CD4-positive, CD25-positive, alpha-beta regulatory T cell (primary cell): ENCODE results near the gene TRIP12. TPM values are rescaled to one million over a fixed set of nuclear protein-coding genes. Genes with fewer than 3 reads are reported as not detected.
A peak's percentile ranks its signal among the peaks of the same experiment; 100 is the strongest.
"Not testable (repeated sequence)": the region's sequence is repeated elsewhere in the genome, so short reads cannot be mapped to it uniquely, and the experiment has no call there.

Experiments
- ATAC-seq, 2 donors: fragments of 150-1000 bp; cut with Tn5 transposase; one replicate each; pipeline ENCODE4 v1.10.0; 2021; ENCODE audit warnings: low read depth in 2 of 2, moderate number of reproducible peaks in 2 of 2, moderate library complexity in 1 of 2
- DNase-seq, 3 donors: peaks; one replicate each; pipeline versions ENCODE4 v3.0.0 to v3.0.0-alpha.2; 2012 to 2022; ENCODE audit warnings: mixed read lengths in 1 of 3
- H3K27ac ChIP-seq: one replicate; pipeline ENCODE4 v1.7.0; 2013; ENCODE audit warnings: mild to moderate bottlenecking, low read length; ENCODE audit not compliant: insufficient read depth, poor library complexity, severe bottlenecking
- H3K27me3 ChIP-seq: one replicate; pipeline ENCODE4 v1.7.0; 2013; ENCODE audit warnings: low read length; ENCODE audit not compliant: control insufficient read depth, insufficient read depth
- H3K36me3 ChIP-seq: one replicate; pipeline ENCODE4 v1.7.0; 2013; ENCODE audit warnings: mild to moderate bottlenecking, low read length, moderate library complexity; ENCODE audit not compliant: control insufficient read depth, insufficient read depth
- H3K4me1 ChIP-seq: 2 replicates; pipeline ENCODE4 v1.7.0; 2013; ENCODE audit warnings: mild to moderate bottlenecking, low read length; ENCODE audit not compliant: insufficient read depth, control insufficient read depth, poor library complexity, severe bottlenecking
- H3K4me3 ChIP-seq: one replicate; pipeline ENCODE4 v1.7.0; 2013; ENCODE audit warnings: low read depth, mild to moderate bottlenecking, low read length, moderate library complexity
- H3K9me3 ChIP-seq, 2 experiments: 1 replicate in 1 of 2; 2 replicates in 1 of 2; pipeline ENCODE4 v1.7.0; 2013; ENCODE audit warnings: low read length in 2 of 2, mild to moderate bottlenecking in 1 of 2, moderate library complexity in 1 of 2; ENCODE audit not compliant: control insufficient read depth in 2 of 2
- H3K27ac Mint-ChIP-seq, 3 donors: one replicate each; pipeline ENCODE4 v1.8.0; 2020 to 2022; ENCODE audit warnings: mild to moderate bottlenecking in 3 of 3, mixed read lengths in 3 of 3, moderate library complexity in 2 of 3
- H3K27me3 Mint-ChIP-seq: one replicate; pipeline ENCODE4 v1.8.0; 2022; ENCODE audit warnings: mild to moderate bottlenecking, mixed read lengths
- H3K36me3 Mint-ChIP-seq: one replicate; pipeline ENCODE4 v1.8.0; 2020; ENCODE audit warnings: mixed read lengths
- H3K4me1 Mint-ChIP-seq, 4 donors: one replicate each; pipeline ENCODE4 v1.8.0; 2020 to 2022; ENCODE audit warnings: mixed read lengths in 4 of 4, mild to moderate bottlenecking in 1 of 4
- H3K4me3 Mint-ChIP-seq, 4 donors: one replicate each; pipeline ENCODE4 v1.8.0; 2020 to 2022; ENCODE audit warnings: mild to moderate bottlenecking in 4 of 4, mixed read lengths in 4 of 4, moderate library complexity in 3 of 4
- H3K9me3 Mint-ChIP-seq, 7 donors: one replicate each; pipeline ENCODE4 v1.8.0; 2020 to 2022; ENCODE audit warnings: mixed read lengths in 7 of 7, mild to moderate bottlenecking in 3 of 7, moderate library complexity in 2 of 7
- polyA plus RNA-seq, 4 donors: library from polyadenylated mRNA; unstranded; fragments of 300-500 nt; fragmentation: Illumina TruSeq; gene quantifications; one replicate each; pipeline ENCODE4 v1.2.3, GENCODE V29; 2021
- total RNA-seq: library from RNA; stranded (reverse); gene quantifications from one replicate; pipeline ENCODE4 v1.2.3, GENCODE V29; 2022

Gene TRIP12
- total and polyA plus RNA-seq, 5 donors from 2014 or later, result 40.5 to 216 (median 48.3) TPM

DNA sequence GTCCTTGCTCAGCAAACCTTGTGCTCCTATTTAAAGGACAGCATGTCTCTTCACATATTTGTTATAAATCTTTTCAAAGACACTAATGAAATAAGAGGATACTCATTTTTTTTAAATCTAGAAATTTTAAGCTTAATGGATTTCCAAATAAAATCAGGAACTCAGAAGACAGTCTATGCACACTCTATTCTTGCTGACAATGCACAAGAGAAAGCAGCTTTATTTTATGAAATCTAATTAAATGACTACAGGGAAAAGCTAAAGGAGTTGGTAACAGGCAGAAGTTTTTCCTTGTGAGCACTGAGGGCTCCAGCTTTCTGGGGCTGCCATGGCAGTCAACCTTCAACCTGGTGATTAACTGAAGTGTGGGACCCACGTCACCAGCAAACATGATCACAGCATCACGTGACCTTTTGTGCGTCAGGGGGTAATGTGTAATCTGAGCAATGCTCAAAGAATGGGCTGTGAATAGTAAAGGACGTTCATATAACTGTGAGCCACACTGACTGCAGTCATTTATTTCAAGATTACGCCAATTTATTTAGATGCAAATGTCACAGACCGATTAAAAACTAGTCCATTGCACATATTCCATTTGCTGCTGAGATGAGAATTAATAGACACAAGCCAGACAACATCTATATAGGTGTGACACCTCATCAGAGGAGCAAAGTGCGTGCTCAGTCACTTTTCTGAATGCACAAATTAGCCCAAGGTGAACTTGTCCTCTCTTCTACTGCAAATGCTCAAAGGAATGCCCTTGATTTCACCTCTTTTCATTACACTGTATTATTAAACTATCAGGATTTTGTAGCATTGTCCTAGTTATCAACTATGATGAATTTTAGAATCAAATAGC lies 195.9 kb downstream of the TRIP12 start:
- Histone ChIP-seq H3K9me3 (no peaks in the 10 kb centered on the region), H3K4me1 (no peaks in the 10 kb centered on the region), H3K4me3 (no peak overlapping the region), H3K36me3 (no peaks in the 10 kb centered on the region), H3K27ac (no peak overlapping the region), H3K27me3 (peaks cover 9% of the 10 kb centered on the region)
- Mint-ChIP-seq H3K4me1 (no peaks in the 10 kb centered on the region), H3K27me3 (peaks cover 19% of the 10 kb centered on the region), H3K9me3 (no peaks in the 10 kb centered on the region), H3K27ac (no peak overlapping the region), H3K36me3 (no peaks in the 10 kb centered on the region), H3K4me3 (no peak overlapping the region)
- ATAC-seq (no peak), DNase-seq (no peak)

DNA sequence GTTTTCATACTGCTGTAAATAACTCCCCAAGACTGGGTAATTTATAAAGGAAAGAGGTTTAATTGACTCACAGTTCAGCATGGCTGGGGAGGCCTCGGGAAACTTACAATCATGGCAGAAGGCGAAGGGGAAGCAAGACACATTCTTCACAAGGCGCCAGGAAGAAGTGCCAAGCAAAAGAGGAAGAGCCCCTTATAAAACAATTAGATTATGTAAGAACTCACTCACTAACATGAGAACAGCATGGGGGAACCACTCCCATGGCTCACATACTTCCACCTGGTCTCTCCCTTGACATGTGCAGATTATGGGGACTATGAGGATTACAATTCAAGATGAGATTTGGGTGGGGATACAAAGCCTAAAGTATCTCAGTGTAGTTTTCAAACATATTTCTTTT lies 198.6 kb downstream of the TRIP12 start:
- ATAC-seq, DNase-seq, H3K4me3 ChIP-seq, H3K27ac ChIP-seq, H3K9me3 Mint-ChIP-seq, H3K4me1 Mint-ChIP-seq, H3K4me3 Mint-ChIP-seq, H3K27ac Mint-ChIP-seq, H3K36me3 ChIP-seq, H3K36me3 Mint-ChIP-seq, H3K4me1 ChIP-seq, H3K9me3 ChIP-seq: not testable (repeated sequence)
- H3K27me3 ChIP-seq, result peaks cover 20% of the 10 kb centered on the region
- H3K27me3 Mint-ChIP-seq, result peaks cover 35% of the 10 kb centered on the region

DNA sequence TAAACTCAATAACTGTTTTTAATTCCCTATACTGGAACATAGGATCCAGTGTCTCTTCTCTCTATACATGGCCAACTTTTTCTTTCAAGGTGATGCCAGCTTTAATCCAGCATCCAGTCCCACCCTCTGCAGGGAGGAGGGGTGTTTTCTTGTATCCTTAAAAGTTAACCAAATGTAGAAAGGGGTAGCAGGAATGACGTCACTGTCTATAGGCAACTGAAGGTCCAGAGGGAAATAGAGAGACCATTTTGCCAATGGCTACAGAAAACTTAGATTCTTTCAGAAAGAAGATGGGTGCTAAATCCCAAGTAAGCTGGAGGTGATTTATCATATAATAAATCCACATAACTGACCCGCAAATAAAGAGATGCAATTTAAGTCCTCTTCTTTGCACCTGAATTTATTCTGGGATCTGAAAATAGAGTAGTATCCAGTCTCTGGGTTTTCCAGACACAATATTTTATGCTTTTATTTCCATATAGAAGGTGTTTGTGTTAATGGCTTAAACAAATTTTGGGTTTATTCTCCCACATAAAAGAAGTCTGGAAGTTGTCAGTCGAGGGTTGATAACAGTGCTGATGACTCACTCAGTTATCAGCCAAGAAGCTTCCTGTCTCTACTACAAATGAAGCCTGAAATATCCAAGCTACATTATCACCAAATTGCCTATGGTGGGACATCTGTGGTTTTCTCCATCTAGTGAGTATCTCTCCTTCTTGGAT lies 201.7 kb downstream of the TRIP12 start:
- peaks cover 42% of the 10 kb centered on the region for H3K27me3 ChIP-seq
- Mint-ChIP-seq H3K36me3 (no peaks in the 10 kb centered on the region), H3K27ac (no peak overlapping the region), H3K4me1 (peaks cover 4 to 10% (median 5%) of the 10 kb centered on the region in 4 donors), H3K4me3 (peak overlapping the region in 1 of 4 donors; percentile 3), H3K9me3 (peaks cover 0 to 2% (median 0%) of the 10 kb centered on the region in 7 donors), H3K27me3 (peaks cover 66% of the 10 kb centered on the region)
- DNase-seq, result no peak
- no peak for ATAC-seq
- H3K4me3 ChIP-seq, result no peak overlapping the region
- no peak overlapping the region for H3K27ac ChIP-seq
- H3K36me3 ChIP-seq, result no peaks in the 10 kb centered on the region
- H3K9me3 ChIP-seq, result no peaks in the 10 kb centered on the region
- H3K4me1 ChIP-seq, result peaks cover 4% of the 10 kb centered on the region

GRCh38 chr2:229718057-229718456 lies 203.8 kb downstream of the TRIP12 start:
- peaks cover 35% of the 10 kb centered on the region for H3K27me3 ChIP-seq
- Mint-ChIP-seq H3K36me3 (peaks cover under 1% of the 10 kb centered on the region), H3K9me3 (peaks cover 0 to 2% (median 0%) of the 10 kb centered on the region in 7 donors), H3K4me3 (no peak overlapping the region), H3K27me3 (peaks cover 59% of the 10 kb centered on the region), H3K27ac (no peak overlapping the region), H3K4me1 (peaks cover 4 to 16% (median 5%) of the 10 kb centered on the region in 4 donors)
- H3K4me1 ChIP-seq, result peaks cover 21% of the 10 kb centered on the region
- H3K9me3 ChIP-seq, result no peaks in the 10 kb centered on the region
- H3K36me3 ChIP-seq, result no peaks in the 10 kb centered on the region
- no peak overlapping the region for H3K4me3 ChIP-seq
- ATAC-seq, result no peak
- DNase-seq, result no peak
- H3K27ac ChIP-seq, result no peak overlapping the region

- peaks cover 21% of the 10 kb centered on the region for H3K4me1 ChIP-seq
- H3K4me3 ChIP-seq, result no peak overlapping the region
- no peaks in the 10 kb centered on the region for H3K36me3 ChIP-seq
- Mint-ChIP-seq H3K27ac (no peak overlapping the region), H3K36me3 (peaks cover 7% of the 10 kb centered on the region), H3K4me1 (peaks cover 4 to 22% (median 9%) of the 10 kb centered on the region in 4 donors), H3K4me3 (peak overlapping the region; percentile 45 to 70 (median 60)), H3K27me3 (peaks cover 74% of the 10 kb centered on the region), H3K9me3 (peaks cover 0 to 12% (median 4%) of the 10 kb centered on the region in 7 donors)
- peaks cover 0 to 7% of the 10 kb centered on the region in 2 experiments for H3K9me3 ChIP-seq
- ATAC-seq (no peak), DNase-seq (peak in 2 of 3 donors; percentile 16 to 61)
- peaks cover 54% of the 10 kb centered on the region for H3K27me3 ChIP-seq
- H3K27ac ChIP-seq, result no peak overlapping the region
Measured at GRCh38 chr2:229715895-229716507, 205.8 kb downstream of the TRIP12 start.

- H3K36me3 ChIP-seq, result no peaks in the 10 kb centered on the region
- peaks cover 0 to 12% (median 4%) of the 10 kb centered on the region in 7 donors for H3K9me3 Mint-ChIP-seq
- H3K27ac Mint-ChIP-seq, result no peak overlapping the region
- H3K4me3 ChIP-seq, result no peak overlapping the region
- DNase-seq, result peak in 2 of 3 donors; percentile 8 to 13
- no peak overlapping the region for H3K27ac ChIP-seq
- H3K4me1 ChIP-seq, result peaks cover 21% of the 10 kb centered on the region
- peak; percentile 19 to 25 for ATAC-seq
- peak overlapping the region in 3 of 4 donors; percentile 55 to 66 (median 66) for H3K4me3 Mint-ChIP-seq
- peaks cover 0 to 7% of the 10 kb centered on the region in 2 experiments for H3K9me3 ChIP-seq
- peaks cover 64% of the 10 kb centered on the region for H3K27me3 ChIP-seq
- H3K4me1 Mint-ChIP-seq, result peaks cover 4 to 22% (median 9%) of the 10 kb centered on the region in 4 donors
- H3K36me3 Mint-ChIP-seq, result peaks cover 7% of the 10 kb centered on the region
- peaks cover 83% of the 10 kb centered on the region for H3K27me3 Mint-ChIP-seq
Measured at GRCh38 chr2:229714736-229715541, 206.9 kb downstream of the TRIP12 start.
